Activated CD4-positive, alpha-beta T cell treated with anti-CD3 and anti-CD28 coated beads, Interleukin-2, amount 10 ng/mL, durations not matched to agents 24 days and 14 days (primary cell): ENCODE results near the gene NIPSNAP2. TPM values are rescaled to one million over a fixed set of nuclear protein-coding genes. Genes with fewer than 3 reads are reported as not detected.
"Not testable (repeated sequence)": the region's sequence is repeated elsewhere in the genome, so short reads cannot be mapped to it uniquely, and the experiment has no call there.

Experiments used
- DNase-seq: peaks from one replicate; pipeline ENCODE4 v3.0.0; 2022
- H3K27ac Mint-ChIP-seq: one replicate; pipeline ENCODE4 v1.8.0; 2022; ENCODE audit warnings: mild to moderate bottlenecking, mixed read lengths
- H3K27me3 Mint-ChIP-seq: one replicate; pipeline ENCODE4 v1.8.0; 2022; ENCODE audit warnings: mixed read lengths
- H3K36me3 Mint-ChIP-seq: one replicate; pipeline ENCODE4 v1.8.0; 2022; ENCODE audit warnings: low read depth, mild to moderate bottlenecking, mixed read lengths
- H3K4me1 Mint-ChIP-seq: one replicate; pipeline ENCODE4 v1.8.0; 2021; ENCODE audit warnings: mixed read lengths
- H3K4me3 Mint-ChIP-seq: one replicate; pipeline ENCODE4 v1.8.0; 2022; ENCODE audit warnings: mild to moderate bottlenecking, moderate library complexity, mixed read lengths
- H3K9me3 Mint-ChIP-seq: one replicate; pipeline ENCODE4 v1.8.0; 2021; ENCODE audit warnings: mixed read lengths
- intact Hi-C: fragments of 100-400 bp; cut with micrococcal nuclease; formaldehyde crosslinking; loops from one replicate; pipeline ENCODE4 v1.15.1; 2023
- total RNA-seq: library from RNA; stranded (reverse); gene quantifications from 2 replicates; pipeline ENCODE4 v1.2.3, GENCODE V29; 2022

Gene NIPSNAP2
- total RNA-seq = 52.0 and 53.1 TPM in 2 replicates

DNA sequence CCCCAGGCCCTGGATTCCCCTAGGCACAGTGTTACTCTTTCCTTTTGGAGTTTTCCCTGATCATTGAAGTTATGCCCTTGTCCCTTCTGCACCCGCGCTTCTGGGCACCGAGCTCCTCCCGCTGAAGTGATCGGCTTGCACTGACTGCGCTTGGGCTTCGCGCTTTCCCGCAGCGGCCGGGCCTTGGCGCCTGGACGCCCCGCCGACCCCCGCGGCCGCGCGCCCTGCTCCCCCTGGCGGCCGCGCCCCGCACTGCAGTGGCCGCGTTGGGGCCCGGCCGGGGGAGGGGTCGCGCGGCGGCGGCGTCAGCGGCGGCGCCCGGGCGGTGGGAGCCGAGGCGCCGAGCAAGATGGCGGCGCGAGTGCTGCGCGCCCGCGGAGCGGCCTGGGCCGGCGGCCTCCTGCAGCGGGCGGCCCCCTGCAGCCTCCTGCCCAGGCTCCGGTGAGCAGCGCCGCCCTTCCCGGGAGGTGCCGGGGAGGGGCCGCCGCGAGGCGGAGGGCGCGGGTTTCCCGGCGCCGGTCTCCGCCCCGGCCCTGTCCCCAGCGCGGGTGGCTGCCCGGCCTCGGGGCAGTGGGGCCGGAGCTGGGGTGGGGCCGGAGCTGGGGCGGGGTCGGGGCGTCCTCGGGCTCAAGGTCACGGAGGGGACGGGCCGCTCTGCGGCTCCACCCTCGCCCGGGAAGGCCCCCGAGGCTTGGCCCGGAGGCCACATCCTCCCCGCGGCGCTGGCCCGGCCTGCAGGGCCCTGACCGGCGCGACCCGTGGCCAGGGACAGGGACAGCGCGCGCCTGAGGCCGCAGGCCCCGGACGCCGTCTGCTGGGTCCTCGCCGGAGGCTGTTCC lies at the start of gene NIPSNAP2:
NIPSNAP2 (plus strand) TSS at position 325 of the 839 bp plus-strand sequence; CDS start at position 350, 25 bp downstream.
- intact Hi-C loops = loop anchor here (1.0 to 5.0 kb wide), 5 partner anchors 13 to 323 kb away; partner anchors contain the start of genes MRPS17 and ZNF713
- Mint-ChIP-seq H3K36me3 (peaks cover 13% of the 10 kb centered on the region), H3K27me3 (no peaks in the 10 kb centered on the region), H3K4me1 (peaks cover 18% of the 10 kb centered on the region), H3K4me3 (peak within 1 kb of the TSS; percentile 95), H3K27ac (peak within 1 kb of the TSS; percentile 90), H3K9me3 (no peaks in the 10 kb centered on the region)
- peak; percentile 91 for DNase-seq

DNA sequence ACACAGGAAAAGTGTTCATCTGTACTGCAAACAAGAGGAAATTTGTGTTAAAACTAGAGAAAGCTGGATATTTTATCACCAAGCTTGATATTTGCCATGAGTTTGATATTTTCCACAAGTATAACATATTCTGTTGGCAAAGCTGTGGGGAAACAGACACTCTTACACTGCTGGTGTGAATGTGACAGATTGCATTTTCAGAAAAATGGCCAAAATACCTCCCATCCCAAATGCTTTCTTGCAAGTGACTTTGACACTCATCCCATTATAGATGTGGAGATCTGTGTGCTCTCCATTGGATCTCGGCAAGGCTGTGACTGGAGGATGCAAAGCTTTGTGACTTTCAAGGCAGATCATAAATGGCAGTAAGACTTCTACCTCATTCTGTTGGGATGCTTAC lies 46.6 kb upstream of the NIPSNAP2 start:
- H3K27me3 Mint-ChIP-seq = no peaks in the 10 kb centered on the region
- no peaks in the 10 kb centered on the region for H3K36me3 Mint-ChIP-seq
- H3K4me1 Mint-ChIP-seq = peaks cover 2% of the 10 kb centered on the region
- peaks cover 7% of the 10 kb centered on the region for H3K9me3 Mint-ChIP-seq
- no peak overlapping the region for H3K4me3 Mint-ChIP-seq
- intact Hi-C loops = no loop called here
- DNase-seq = no peak
- H3K27ac Mint-ChIP-seq = no peak overlapping the region

DNA sequence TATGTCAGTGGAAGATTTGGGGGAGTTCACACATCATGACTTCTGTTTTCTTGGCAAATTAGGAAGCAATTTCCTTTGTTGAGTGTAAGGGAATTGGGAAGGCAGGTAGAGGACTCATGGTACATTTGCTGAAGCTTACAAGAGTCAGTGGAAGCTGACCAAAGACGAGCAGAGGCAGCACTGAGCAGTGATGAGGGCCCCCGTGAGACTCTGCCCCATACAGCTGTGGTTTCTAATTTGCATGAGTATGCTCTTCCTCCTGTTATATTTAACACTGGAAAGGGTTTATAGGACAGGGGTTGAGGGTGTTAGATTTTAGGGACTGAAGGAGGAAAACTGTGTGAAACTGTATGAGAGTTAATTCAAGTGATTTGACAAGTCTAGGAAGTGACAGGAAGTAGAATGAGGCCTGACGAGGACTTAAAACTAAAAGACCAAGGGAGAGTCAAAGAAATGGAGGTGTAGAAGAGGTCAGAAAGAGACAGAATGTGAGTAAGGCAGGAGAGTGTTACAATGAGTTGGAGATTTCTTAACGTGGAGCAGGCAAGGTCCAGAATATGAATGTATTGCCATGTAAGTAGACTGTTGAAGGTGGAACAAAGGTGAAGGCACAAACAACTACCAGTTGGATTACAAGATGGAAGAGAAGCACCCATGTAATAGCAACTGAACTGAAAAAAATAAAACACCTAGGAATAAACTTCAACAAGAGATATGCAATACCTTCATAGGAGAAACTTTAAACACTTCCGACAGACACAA lies 36.2 kb upstream of the NIPSNAP2 start:
- Mint-ChIP-seq H3K36me3 (no peaks in the 10 kb centered on the region), H3K27me3 (no peaks in the 10 kb centered on the region), H3K27ac (no peak overlapping the region), H3K4me3 (no peak overlapping the region), H3K4me1 (no peaks in the 10 kb centered on the region), H3K9me3 (peaks cover 4% of the 10 kb centered on the region)
- intact Hi-C loops = no loop called here
- DNase-seq = no peak

DNA sequence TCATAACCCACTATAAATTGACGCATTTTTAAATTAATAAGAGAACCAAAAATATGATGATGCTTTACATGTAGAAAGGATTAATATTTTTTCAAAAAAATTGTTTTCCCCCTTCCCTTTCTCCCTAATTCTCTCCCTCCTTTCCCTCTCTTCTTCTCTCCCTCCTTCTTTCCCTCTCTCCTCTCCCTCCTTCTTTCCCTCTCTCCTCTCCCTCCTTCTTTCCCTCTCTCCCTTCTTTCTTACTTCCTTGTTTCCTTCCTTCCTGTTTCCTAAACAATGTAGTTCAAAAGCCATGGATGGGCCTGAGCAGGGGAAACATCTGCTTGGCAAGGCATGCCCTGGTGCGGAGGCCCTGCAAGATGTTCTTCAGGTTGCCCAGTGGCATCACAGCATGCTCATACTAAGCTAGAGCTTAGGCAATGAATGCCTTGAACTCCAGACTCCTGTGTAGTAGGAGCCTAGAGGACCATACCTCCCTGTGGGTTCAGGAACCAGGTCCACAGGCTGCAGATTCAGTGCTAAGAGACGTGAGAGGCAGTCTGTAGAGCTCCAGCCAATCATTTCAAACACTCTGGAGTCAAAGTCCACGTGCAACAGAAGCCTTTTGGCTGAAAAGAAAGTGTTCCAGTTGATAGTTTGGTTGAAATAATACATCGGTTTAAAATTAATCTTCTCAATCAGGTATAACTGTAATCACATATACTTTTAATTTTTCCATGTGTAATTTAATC lies 32.8 kb upstream of the NIPSNAP2 start:
- Mint-ChIP-seq H3K9me3 (peaks cover 4% of the 10 kb centered on the region), H3K4me1 (no peaks in the 10 kb centered on the region), H3K27me3 (no peaks in the 10 kb centered on the region), H3K27ac (no peak overlapping the region), H3K4me3 (no peak overlapping the region), H3K36me3 (no peaks in the 10 kb centered on the region)
- no peak for DNase-seq
- intact Hi-C loops = no loop called here

DNA sequence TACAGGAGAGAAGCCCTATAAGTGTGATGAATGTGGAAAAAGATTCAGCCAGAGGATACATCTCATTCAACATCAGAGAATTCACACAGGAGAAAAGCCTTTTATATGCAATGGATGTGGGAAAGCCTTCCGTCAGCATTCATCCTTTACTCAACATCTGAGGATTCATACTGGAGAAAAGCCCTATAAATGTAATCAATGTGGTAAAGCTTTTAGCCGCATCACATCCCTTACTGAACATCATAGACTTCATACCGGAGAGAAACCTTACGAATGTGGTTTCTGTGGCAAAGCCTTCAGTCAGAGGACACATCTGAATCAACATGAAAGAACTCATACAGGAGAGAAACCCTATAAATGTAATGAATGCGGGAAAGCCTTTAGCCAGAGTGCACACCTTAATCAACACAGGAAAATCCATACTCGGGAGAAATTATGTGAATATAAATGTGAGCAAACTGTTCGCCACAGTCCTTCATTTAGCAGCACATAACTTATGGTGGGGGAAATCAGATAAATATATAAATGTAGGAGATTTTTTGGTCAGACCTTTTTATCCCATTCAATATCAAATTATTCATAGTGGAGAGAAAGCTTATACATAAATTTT lies 24.8 kb upstream of the NIPSNAP2 start:
- Mint-ChIP-seq H3K9me3 (peaks cover 24% of the 10 kb centered on the region), H3K27ac (no peak overlapping the region), H3K4me3 (no peak overlapping the region), H3K36me3 (peaks cover 4% of the 10 kb centered on the region), H3K4me1 (no peaks in the 10 kb centered on the region), H3K27me3 (no peaks in the 10 kb centered on the region)
- intact Hi-C loops = no loop called here
- no peak for DNase-seq

DNA sequence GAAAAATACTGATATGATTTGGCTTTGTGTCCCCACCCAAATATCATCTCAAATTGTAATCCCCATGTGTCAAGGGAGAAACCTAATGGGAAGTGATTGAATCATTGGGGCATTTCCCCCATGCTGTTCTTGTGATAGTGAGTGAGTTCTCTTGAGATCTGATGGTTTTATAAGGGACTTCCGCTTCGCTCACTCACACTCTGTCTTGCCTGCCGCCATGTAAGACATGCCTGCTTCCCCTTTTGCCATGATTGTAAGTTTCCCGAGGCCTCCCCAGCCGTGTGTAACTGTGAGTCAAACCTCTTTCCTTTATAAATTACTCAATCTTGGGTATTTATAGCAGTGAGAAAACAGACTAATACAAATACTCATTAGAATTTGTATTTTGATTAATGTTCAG lies 17.8 kb upstream of the NIPSNAP2 start:
- intact Hi-C loops = no loop called here
- Mint-ChIP-seq H3K4me1 (no peaks in the 10 kb centered on the region), H3K27me3 (no peaks in the 10 kb centered on the region), H3K4me3 (no peak overlapping the region), H3K9me3 (peaks cover 12% of the 10 kb centered on the region), H3K27ac (no peak overlapping the region), H3K36me3 (peaks cover under 1% of the 10 kb centered on the region)
- DNase-seq = no peak

DNA sequence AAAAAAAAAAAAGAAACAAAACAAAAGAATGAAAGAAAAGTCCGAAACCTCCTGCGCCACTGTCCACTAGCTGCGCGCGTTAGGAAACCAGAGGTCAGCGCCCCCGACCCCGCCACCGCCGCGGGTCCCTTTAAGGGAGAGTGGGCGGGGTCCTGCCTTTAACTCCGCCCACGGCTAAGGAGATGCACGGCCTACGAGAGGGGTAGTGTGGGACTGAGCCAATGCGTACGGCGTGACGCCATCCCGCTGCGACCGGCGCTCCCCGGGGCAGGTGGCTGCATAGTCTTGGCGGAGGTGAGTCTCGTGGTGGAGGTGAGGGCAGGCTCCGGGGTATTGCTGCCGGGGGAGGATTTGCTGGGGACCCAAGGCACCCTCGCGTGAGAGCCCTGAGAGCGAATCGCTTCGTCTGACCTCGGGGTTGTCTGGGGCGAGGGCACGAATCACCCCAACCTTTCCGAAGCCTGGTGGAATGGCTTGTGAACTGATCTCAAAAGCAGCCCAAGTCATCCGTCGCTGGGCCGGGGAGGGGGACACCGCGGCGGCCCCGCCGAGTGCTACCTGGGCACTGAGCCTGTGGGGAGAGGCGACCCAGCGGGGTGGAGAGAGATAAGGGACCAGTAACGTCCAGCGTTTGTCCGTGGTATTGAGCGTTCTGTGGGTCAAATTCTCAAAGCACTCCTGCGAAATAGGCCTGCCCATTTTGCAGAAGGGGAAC lies 12.6 kb upstream of the NIPSNAP2 start, which contains the start of gene MRPS17:
MRPS17 (plus strand) TSS at position 241 of the 715 bp plus-strand sequence. CDS start 1,319 bp downstream, outside the sequence.
- Mint-ChIP-seq H3K9me3 (peaks cover 3% of the 10 kb centered on the region), H3K36me3 (peaks cover 34% of the 10 kb centered on the region), H3K27me3 (no peaks in the 10 kb centered on the region), H3K27ac (peak within 1 kb of the TSS; percentile 98), H3K4me3 (peak within 1 kb of the TSS; percentile 98), H3K4me1 (peaks cover 10% of the 10 kb centered on the region)
- intact Hi-C loops = loop anchor here (1.0 to 10.0 kb wide), 6 partner anchors 13 to 585 kb away; partner anchors contain the start of genes CCT6A, CHCHD2, NIPSNAP2 and PSPH
- peak; percentile 98 for DNase-seq

DNA sequence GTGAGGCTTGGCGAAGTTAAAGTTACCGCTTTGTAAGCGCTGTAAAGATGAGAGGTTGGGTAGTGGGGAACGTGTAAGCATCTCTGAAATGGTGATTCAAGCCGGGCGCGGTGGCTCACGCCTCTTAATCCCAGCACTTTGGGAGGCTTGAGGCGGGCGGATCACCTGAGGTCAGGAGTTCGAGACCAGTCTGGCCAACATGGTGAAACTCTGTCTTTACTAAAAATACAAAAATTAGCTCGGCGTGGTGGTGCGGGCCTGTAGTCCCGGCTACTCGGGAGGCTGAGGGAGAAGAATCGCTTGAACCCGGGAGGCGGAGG lies 12.1 kb upstream of the NIPSNAP2 start:
- Mint-ChIP-seq H3K27ac (peak overlapping the region; percentile 98), H3K4me1 (peaks cover 10% of the 10 kb centered on the region), H3K36me3 (peaks cover 34% of the 10 kb centered on the region), H3K4me3 (peak overlapping the region; percentile 98)
- H3K9me3 Mint-ChIP-seq, DNase-seq, H3K27me3 Mint-ChIP-seq: not testable (repeated sequence)
- intact Hi-C loops = loop anchor here (5.0 to 10.0 kb wide), 4 partner anchors 65 to 378 kb away; partner anchors contain the start of genes CCT6A, CHCHD2, PSPH and VOPP1

DNA sequence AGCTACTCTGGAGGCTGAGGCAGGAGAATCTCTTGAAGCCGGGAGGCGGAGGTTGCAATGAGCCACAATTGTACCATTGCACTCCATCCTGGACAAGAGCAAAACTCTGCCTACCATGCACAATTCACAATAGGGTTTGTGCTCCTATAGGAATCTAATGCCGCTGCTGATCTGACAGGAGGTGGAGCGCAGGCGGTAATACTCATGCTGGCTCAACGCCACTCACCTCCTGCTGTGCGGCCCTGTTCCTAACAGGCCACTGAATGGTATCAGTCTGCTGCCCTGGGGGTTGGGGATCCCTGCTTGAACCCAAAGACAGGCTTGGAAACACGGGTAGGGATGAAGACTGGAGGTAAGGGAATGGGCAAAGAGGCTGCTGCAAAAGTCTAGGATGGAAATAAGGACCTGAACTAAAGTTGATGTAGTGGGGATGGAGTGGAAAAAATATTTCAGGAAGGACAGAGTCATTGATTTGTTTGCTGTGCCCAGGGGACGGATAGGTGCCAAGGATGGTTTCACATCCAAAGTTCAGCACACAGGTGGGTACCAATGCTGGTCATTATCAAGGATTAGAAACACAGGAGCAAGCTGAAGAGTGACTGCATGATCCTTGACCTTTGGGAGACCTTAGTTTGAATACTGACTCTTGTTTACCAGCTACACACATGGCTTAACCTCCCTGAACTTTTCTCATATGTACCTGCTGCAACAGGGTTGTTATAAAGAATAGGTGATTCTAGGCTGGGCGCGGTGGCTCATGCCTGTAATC lies 10.5 kb upstream of the NIPSNAP2 start:
- Mint-ChIP-seq H3K4me1 (peaks cover 10% of the 10 kb centered on the region), H3K27me3 (no peaks in the 10 kb centered on the region), H3K27ac (no peak overlapping the region), H3K4me3 (peak overlapping the region; percentile 98), H3K9me3 (peaks cover 3% of the 10 kb centered on the region), H3K36me3 (peaks cover 39% of the 10 kb centered on the region)
- intact Hi-C loops = loop anchor here (5.0 to 10.0 kb wide), 4 partner anchors 67 to 379 kb away; partner anchors contain the start of genes CCT6A, CHCHD2, PSPH and VOPP1
- no peak for DNase-seq

DNA sequence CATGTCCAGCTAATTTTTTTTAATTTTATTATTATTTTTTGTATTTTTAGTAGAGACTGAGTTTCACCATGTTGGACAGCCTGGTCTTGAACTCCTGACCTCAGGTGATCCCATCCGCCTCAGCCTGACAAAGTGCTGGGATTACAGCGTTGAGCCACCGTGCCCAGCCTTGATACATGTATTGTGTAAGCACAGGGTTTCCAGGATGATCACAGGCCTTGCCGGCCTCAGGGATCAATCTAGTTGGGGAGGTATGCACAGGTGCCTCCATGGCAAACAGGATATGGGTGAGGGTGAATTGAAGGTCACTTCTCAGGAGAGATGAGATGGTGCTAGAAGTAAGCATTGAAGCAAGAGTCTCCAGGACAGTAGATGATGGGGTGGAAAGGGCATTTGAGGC lies 7.2 kb upstream of the NIPSNAP2 start:
- peaks cover 36% of the 10 kb centered on the region for H3K36me3 Mint-ChIP-seq
- intact Hi-C loops = loop anchor here (10.0 kb wide), 1 partner anchor 382 kb away; the partner anchor contains the start of gene VOPP1
- H3K4me3 Mint-ChIP-seq = no peak overlapping the region
- H3K27me3 Mint-ChIP-seq = no peaks in the 10 kb centered on the region
- no peaks in the 10 kb centered on the region for H3K9me3 Mint-ChIP-seq
- peaks cover 9% of the 10 kb centered on the region for H3K4me1 Mint-ChIP-seq
- DNase-seq = no peak
- H3K27ac Mint-ChIP-seq = no peak overlapping the region

DNA sequence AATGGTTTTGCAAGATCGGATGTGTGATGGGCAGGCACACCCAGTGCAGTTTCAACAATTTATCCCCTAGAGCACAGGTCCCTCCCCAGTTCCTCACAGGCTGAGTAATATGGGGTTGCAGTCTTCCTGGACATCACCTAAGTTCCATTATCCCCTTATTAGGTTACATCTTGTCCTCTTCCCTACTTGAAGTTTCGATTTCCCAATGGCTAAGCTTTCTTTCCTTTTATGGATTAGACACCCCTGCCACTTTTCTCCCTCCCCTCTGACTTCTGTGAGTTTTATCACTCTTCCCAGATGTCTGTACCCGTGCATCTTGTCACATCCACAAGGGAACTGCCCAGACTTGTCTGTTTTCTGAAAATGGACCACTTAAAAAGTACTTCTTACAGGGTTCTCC lies 2.4 kb upstream of the NIPSNAP2 start:
- Mint-ChIP-seq H3K4me3 (no peak overlapping the region), H3K4me1 (peaks cover 14% of the 10 kb centered on the region), H3K27me3 (no peaks in the 10 kb centered on the region), H3K9me3 (no peaks in the 10 kb centered on the region), H3K27ac (no peak overlapping the region), H3K36me3 (peaks cover 12% of the 10 kb centered on the region)
- intact Hi-C loops = no loop called here
- DNase-seq = no peak

DNA sequence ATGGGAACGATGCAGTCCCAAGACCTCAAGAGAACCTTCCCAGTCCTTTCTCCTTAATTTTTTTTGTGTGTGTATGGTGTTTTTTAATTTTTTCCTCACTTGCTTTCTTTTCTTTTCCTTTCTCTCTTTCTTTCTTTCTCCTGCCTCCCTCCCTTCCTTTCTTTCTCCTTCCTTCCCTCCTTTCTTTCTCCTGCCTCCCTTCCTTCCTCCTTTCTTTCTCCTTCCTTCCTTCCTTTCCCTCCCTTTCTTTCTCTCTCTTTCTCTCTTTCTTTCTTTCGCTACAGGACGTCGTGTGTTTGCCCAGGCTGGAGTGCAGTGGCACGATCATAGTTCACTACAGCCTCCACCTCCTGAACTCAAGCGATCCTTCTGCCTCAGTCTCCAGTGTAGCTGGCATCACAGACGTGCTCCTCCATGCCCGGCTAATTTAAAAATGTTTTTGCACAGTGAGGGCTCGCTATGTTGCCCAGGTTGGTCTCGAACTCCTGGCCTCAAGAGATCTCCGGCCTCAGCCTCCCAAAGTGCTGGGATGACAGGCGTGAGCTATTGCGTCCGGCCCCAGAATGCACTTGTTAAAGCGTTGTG lies 709 bp upstream of the NIPSNAP2 start:
- H3K27me3 Mint-ChIP-seq = no peaks in the 10 kb centered on the region
- peak overlapping the region; percentile 69 for H3K27ac Mint-ChIP-seq
- no peak for DNase-seq
- peaks cover 13% of the 10 kb centered on the region for H3K36me3 Mint-ChIP-seq
- peaks cover 16% of the 10 kb centered on the region for H3K4me1 Mint-ChIP-seq
- no peaks in the 10 kb centered on the region for H3K9me3 Mint-ChIP-seq
- peak overlapping the region; percentile 72 for H3K4me3 Mint-ChIP-seq
- intact Hi-C loops = loop anchor here (1.0 to 2.0 kb wide), 4 partner anchors 12 to 322 kb away; partner anchors contain the start of genes MRPS17 and ZNF713
